HG03571 (cell line): ENCODE results near the gene HCFC1R1.

ENCODE experiments used
- ATAC-seq: cut with Tn5 transposase; IDR thresholded peaks from one replicate; pipeline ENCODE4 v1.9.1; 2021; ENCODE audit not compliant: unreplicated experiment

HCFC1R1 gene

GRCh38 chr16:3020247-3020603 lies 3.5 kb downstream of the HCFC1R1 start, which contains the start of gene TNFRSF12A:
TSS of gene TNFRSF12A (plus strand) at chr16:3020368. CDS start at chr16:3020398, 30 bp downstream.
- no peak for ATAC-seq

GRCh38 chr16:3019594-3020246 lies 4.0 kb downstream of the HCFC1R1 start:
- no peak for ATAC-seq

- no peak for ATAC-seq
Observed at GRCh38 chr16:3017794-3018506, 5.8 kb downstream of the HCFC1R1 start, which contains the start of gene CLDN6. TSS of gene CLDN6 (minus strand) at chr16:3018183. CDS start at chr16:3016021, 2,162 bp downstream.

- ATAC-seq = no peak
Observed at GRCh38 chr16:3017344-3017743, 6.4 kb downstream of the HCFC1R1 start.

GRCh38 chr16:3015865-3016521 lies 7.7 kb downstream of the HCFC1R1 start:
- no peak for ATAC-seq

- no peak for ATAC-seq
Observed at GRCh38 chr16:3014971-3015370, 8.8 kb downstream of the HCFC1R1 start.

GRCh38 chr16:3013998-3014690 lies 9.6 kb downstream of the HCFC1R1 start:
- no peak for ATAC-seq

- no peak for ATAC-seq
Observed at GRCh38 chr16:3013491-3013951, 10.2 kb downstream of the HCFC1R1 start.

GRCh38 chr16:3012828-3013420 lies 10.8 kb downstream of the HCFC1R1 start, which contains the start of gene CLDN9:
TSS of gene CLDN9 (plus strand) at chr16:3012923. CDS start at chr16:3013363, 440 bp downstream.
- no peak for ATAC-seq

- no peak for ATAC-seq
Observed at GRCh38 chr16:3012246-3012645, 11.5 kb downstream of the HCFC1R1 start.

- ATAC-seq = no peak
Observed at GRCh38 chr16:3010510-3010909, 13.2 kb downstream of the HCFC1R1 start.

- no peak for ATAC-seq
Observed at GRCh38 chr16:3009568-3010390, 14.0 kb downstream of the HCFC1R1 start.

GRCh38 chr16:3008690-3009037 lies 15.1 kb downstream of the HCFC1R1 start:
- ATAC-seq = no peak

- no peak for ATAC-seq
Observed at GRCh38 chr16:3007957-3008689, 15.6 kb downstream of the HCFC1R1 start.

- ATAC-seq = no peak
Observed at GRCh38 chr16:3007059-3007956, 16.4 kb downstream of the HCFC1R1 start.

- ATAC-seq = no peak
Observed at GRCh38 chr16:3004781-3005284, 18.9 kb downstream of the HCFC1R1 start.

- ATAC-seq = peak; percentile 9
Observed at GRCh38 chr16:3004319-3004718, 19.4 kb downstream of the HCFC1R1 start.
